Nephron progenitor cell (in vitro differentiated cells): ENCODE results near the gene IGIP.

Source experiments
- DNase-seq: peaks from one replicate; pipeline ENCODE4 v3.0.0; 2021
- H3K27ac Mint-ChIP-seq: 2 replicates; pipeline ENCODE4 v1.8.0; 2021; ENCODE audit warnings: mild to moderate bottlenecking, moderate library complexity, mixed read lengths
- H3K27me3 Mint-ChIP-seq: 2 replicates; pipeline ENCODE4 v1.8.0; 2021; ENCODE audit warnings: mild to moderate bottlenecking, low read depth, mixed read lengths; ENCODE audit not compliant: poor library complexity
- H3K36me3 Mint-ChIP-seq: 2 replicates; pipeline ENCODE4 v1.8.0; 2021; ENCODE audit warnings: low read depth, mixed read lengths
- H3K4me1 Mint-ChIP-seq: 2 replicates; pipeline ENCODE4 v1.8.0; 2021; ENCODE audit warnings: mixed read lengths
- H3K4me3 Mint-ChIP-seq: 2 replicates; pipeline ENCODE4 v1.8.0; 2021; ENCODE audit warnings: mild to moderate bottlenecking, moderate library complexity, mixed read lengths
- H3K9me3 Mint-ChIP-seq: 2 replicates; pipeline ENCODE4 v1.8.0; 2021; ENCODE audit warnings: mild to moderate bottlenecking, moderate library complexity, mixed read lengths
- TF ChIP-seq, protein P1 (sequence below): fragments of 200-600 bp; sonication (generic); IDR thresholded peaks from 2 replicates; pipeline ENCODE4 v1.5.0; 2021; ENCODE audit warnings: antibody characterized with exemption

IGIP gene

DNA sequence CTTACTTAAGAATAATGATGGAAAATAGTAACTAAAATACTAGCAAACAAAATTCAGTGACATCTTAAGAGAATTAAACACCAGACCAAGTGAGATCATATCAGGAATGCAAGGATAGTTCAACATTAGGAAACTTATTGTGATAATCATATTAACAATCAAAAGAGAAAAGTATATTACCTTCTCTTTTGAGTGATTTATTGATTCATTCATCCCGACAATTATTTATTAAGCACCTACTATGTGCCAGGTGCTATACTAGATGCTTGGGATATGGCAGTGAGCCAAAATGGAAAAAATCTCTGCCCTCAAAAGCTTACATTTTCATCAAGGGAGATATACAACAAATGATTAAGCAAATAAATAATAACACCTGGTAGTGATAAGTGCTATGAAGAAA lies 35.5 kb upstream of the IGIP start:
- no peak overlapping the region for H3K27ac Mint-ChIP-seq
- peaks cover 77% of the 10 kb centered on the region for H3K27me3 Mint-ChIP-seq
- H3K4me3 Mint-ChIP-seq: no peak overlapping the region
- DNase-seq: no peak
- no peaks in the 10 kb centered on the region for H3K36me3 Mint-ChIP-seq
- TF ChIP-seq, protein P1, sequence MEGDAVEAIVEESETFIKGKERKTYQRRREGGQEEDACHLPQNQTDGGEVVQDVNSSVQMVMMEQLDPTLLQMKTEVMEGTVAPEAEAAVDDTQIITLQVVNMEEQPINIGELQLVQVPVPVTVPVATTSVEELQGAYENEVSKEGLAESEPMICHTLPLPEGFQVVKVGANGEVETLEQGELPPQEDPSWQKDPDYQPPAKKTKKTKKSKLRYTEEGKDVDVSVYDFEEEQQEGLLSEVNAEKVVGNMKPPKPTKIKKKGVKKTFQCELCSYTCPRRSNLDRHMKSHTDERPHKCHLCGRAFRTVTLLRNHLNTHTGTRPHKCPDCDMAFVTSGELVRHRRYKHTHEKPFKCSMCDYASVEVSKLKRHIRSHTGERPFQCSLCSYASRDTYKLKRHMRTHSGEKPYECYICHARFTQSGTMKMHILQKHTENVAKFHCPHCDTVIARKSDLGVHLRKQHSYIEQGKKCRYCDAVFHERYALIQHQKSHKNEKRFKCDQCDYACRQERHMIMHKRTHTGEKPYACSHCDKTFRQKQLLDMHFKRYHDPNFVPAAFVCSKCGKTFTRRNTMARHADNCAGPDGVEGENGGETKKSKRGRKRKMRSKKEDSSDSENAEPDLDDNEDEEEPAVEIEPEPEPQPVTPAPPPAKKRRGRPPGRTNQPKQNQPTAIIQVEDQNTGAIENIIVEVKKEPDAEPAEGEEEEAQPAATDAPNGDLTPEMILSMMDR: no peak
- peaks cover 22% of the 10 kb centered on the region for H3K9me3 Mint-ChIP-seq
- H3K4me1 Mint-ChIP-seq: no peaks in the 10 kb centered on the region

- TF ChIP-seq, protein P1: no peak
- Mint-ChIP-seq H3K27ac (no peak overlapping the region), H3K36me3 (no peaks in the 10 kb centered on the region), H3K4me3 (no peak overlapping the region), H3K9me3 (peaks cover 22% of the 10 kb centered on the region), H3K27me3 (peaks cover 85% of the 10 kb centered on the region), H3K4me1 (no peaks in the 10 kb centered on the region)
- no peak for DNase-seq
These were observed 32.6 kb upstream of the IGIP start for GRCh38 chr5:140093179-140093578.

GRCh38 chr5:140093866-140094265 lies 31.9 kb upstream of the IGIP start:
- no peaks in the 10 kb centered on the region for H3K36me3 Mint-ChIP-seq
- TF ChIP-seq, protein P1: no peak
- no peak overlapping the region for H3K27ac Mint-ChIP-seq
- DNase-seq: no peak
- no peaks in the 10 kb centered on the region for H3K4me1 Mint-ChIP-seq
- H3K4me3 Mint-ChIP-seq: no peak overlapping the region
- peaks cover 84% of the 10 kb centered on the region for H3K27me3 Mint-ChIP-seq
- peaks cover 22% of the 10 kb centered on the region for H3K9me3 Mint-ChIP-seq

GRCh38 chr5:140094889-140095288 lies 30.8 kb upstream of the IGIP start:
- Mint-ChIP-seq H3K27ac (no peak overlapping the region), H3K4me3 (no peak overlapping the region), H3K4me1 (no peaks in the 10 kb centered on the region), H3K9me3 (peaks cover 12% of the 10 kb centered on the region), H3K27me3 (peaks cover 87% of the 10 kb centered on the region), H3K36me3 (no peaks in the 10 kb centered on the region)
- DNase-seq: no peak
- TF ChIP-seq, protein P1: no peak

GRCh38 chr5:140101179-140101578 lies 24.6 kb upstream of the IGIP start:
- Mint-ChIP-seq H3K36me3 (no peaks in the 10 kb centered on the region), H3K27me3 (peaks cover 92% of the 10 kb centered on the region), H3K4me1 (peaks cover 1% of the 10 kb centered on the region), H3K4me3 (no peak overlapping the region), H3K27ac (no peak overlapping the region), H3K9me3 (no peaks in the 10 kb centered on the region)
- DNase-seq: no peak
- TF ChIP-seq, protein P1: no peak

GRCh38 chr5:140103154-140103553 lies 22.6 kb upstream of the IGIP start:
- Mint-ChIP-seq H3K36me3 (no peaks in the 10 kb centered on the region), H3K27ac (no peak overlapping the region), H3K27me3 (peaks cover 94% of the 10 kb centered on the region), H3K4me1 (peaks cover 15% of the 10 kb centered on the region), H3K4me3 (no peak overlapping the region), H3K9me3 (no peaks in the 10 kb centered on the region)
- TF ChIP-seq, protein P1: no peak
- DNase-seq: no peak
